Panc1 (cell line): ENCODE measurements around the gene CEP63. TPM values are rescaled to one million over a fixed set of nuclear protein-coding genes. Genes with fewer than 3 reads are reported as not detected.

Source experiments
- ATAC-seq: fragments of 200-7000 bp; cut with Tn5 transposase; 2 replicates; pipeline ENCODE4 v1.9.1; 2020; ENCODE audit warnings: mild to moderate bottlenecking, moderate library complexity
- BruUV-seq: library from RNA; stranded (reverse); fragments of 400-500 nt; replicated peaks from 2 replicates; lab custom pipeline; 2021; lab: Mats Ljungman, UMichigan
- CTCF ChIA-PET: fragments of 300-600 bp; sonication (Branson Sonifier 250); formaldehyde crosslinking; loops from one replicate; lab custom pipeline; 2022; ENCODE audit warnings: antibody characterized with exemption; lab: Charles Lee
- POLR2A ChIA-PET: fragments of 300-600 bp; sonication (Branson Sonifier 250); formaldehyde crosslinking; loops from one replicate; lab custom pipeline; 2022; ENCODE audit warnings: antibody characterized with exemption; lab: Charles Lee
- DNase-seq: peaks from one replicate; pipeline ENCODE4 v3.0.0-alpha.2; 2010; ENCODE audit warnings: low read depth, low spot score
- H3K27ac ChIP-seq: 2 replicates; pipeline ENCODE4 v1.5.1; 2011; ENCODE audit warnings: mild to moderate bottlenecking, low read length, inconsistent platforms
- H3K27me3 ChIP-seq: fragments of 200-500 bp; sonication (Bioruptor generic); 2 replicates; pipeline ENCODE4 v1.6.0; 2014; ENCODE audit warnings: low read length, inconsistent platforms; ENCODE audit not compliant: control insufficient read depth, insufficient read depth
- H3K36me3 ChIP-seq: fragments of 200-500 bp; sonication (Bioruptor generic); 2 replicates; pipeline ENCODE4 v1.5.1; 2014; ENCODE audit warnings: inconsistent platforms, mild to moderate bottlenecking, low read length, moderate library complexity; ENCODE audit not compliant: control insufficient read depth, insufficient read depth
- H3K4me1 ChIP-seq: 2 replicates; pipeline ENCODE4 v1.5.1; 2011; ENCODE audit warnings: inconsistent platforms, mild to moderate bottlenecking, low read length, moderate library complexity; ENCODE audit not compliant: control insufficient read depth, insufficient read depth
- H3K4me3 ChIP-seq, 2 experiments: 2 replicates each; pipeline ENCODE4 v1.5.1; 2011 to 2012; ENCODE audit warnings: low read depth in 2 of 2, low read length in 2 of 2, mild to moderate bottlenecking in 2 of 2, inconsistent platforms in 1 of 2, moderate library complexity in 1 of 2
- H3K9me3 ChIP-seq: fragments of 200-500 bp; sonication (Bioruptor generic); 2 replicates; pipeline ENCODE4 v1.5.1; 2014; ENCODE audit warnings: low read depth, mild to moderate bottlenecking, inconsistent platforms, low read length, moderate library complexity; ENCODE audit not compliant: control insufficient read depth, insufficient read depth
- POLR2AphosphoS5 ChIP-seq: IDR thresholded peaks from 2 replicates; pipeline ENCODE4 v1.6.1; 2012; ENCODE audit warnings: mild to moderate bottlenecking, low read depth, low read length, moderate library complexity
- SIN3A ChIP-seq: IDR thresholded peaks from 2 replicates; pipeline ENCODE4 v1.6.1; 2012; ENCODE audit warnings: low read depth, mild to moderate bottlenecking, low read length, moderate library complexity, borderline replicate concordance; ENCODE audit not compliant: insufficient read depth
- TCF7L2 ChIP-seq: IDR thresholded peaks from 2 replicates; pipeline ENCODE4 v1.6.1; 2011; ENCODE audit warnings: mild to moderate bottlenecking, low read depth, low read length, inconsistent platforms
- in situ Hi-C: cut with HindIII; loops from 2 replicates; pipeline ENCODE4 v1.10.0; 2016; ENCODE audit warnings: low sequenced_read_pairs, low pct_unique_long_range_greater_than_20kb
- intact Hi-C: fragments of 100-400 bp; cut with micrococcal nuclease; formaldehyde crosslinking; loops from one replicate; pipeline ENCODE4 v1.10.0; 2022; ENCODE audit not compliant: unreplicated experiment
- total RNA-seq: library from RNA; stranded (reverse); gene quantifications from one replicate; pipeline ENCODE4 v1.2.1, GENCODE V29; 2021; ENCODE audit not compliant: unreplicated experiment
- TF ChIP-seq, protein P1 (sequence below), 2 experiments: IDR thresholded peaks; 2 replicates each; pipeline ENCODE4 v1.6.1; 2011 to 2012; ENCODE audit warnings: low read depth in 2 of 2, control low read depth in 1 of 2, low read length in 1 of 2, mild to moderate bottlenecking in 1 of 2, moderate library complexity in 1 of 2; ENCODE audit not compliant: insufficient read depth in 1 of 2
- TF ChIP-seq, protein P2 (sequence below): fragments of 450-650 bp; IDR thresholded peaks from 2 replicates; pipeline ENCODE4 v1.5.1; 2017; ENCODE audit warnings: mild to moderate bottlenecking

Gene CEP63
- total RNA-seq, 1 experiment from 2014 or later = 30.5 TPM

DNA sequence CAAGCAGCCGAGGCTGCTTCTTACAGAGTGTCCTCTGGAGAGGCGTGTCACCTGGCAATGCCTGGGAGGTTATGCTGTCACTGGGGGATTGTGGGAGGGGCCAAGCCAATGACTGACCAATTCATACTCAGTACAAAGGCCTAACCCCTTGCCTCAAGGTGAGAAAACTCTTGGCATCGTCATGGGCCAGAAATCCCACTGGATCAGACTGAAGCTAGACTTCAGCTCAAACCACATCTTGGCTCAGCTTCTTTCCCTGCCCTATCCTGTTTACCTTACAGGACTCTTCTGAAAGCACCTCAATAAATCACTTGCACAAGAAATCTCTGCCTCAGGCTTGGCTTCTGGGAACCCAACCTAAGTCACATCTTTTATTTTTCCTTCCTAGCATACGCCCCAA lies 9.6 kb upstream of the CEP63 start:
- intact Hi-C loops (loop anchor here (5.0 kb wide), 1 partner anchor 264 kb away; no protein-coding TSS in a partner anchor), in situ Hi-C loops (no loop called here)
- no peaks in the 10 kb centered on the region for H3K9me3 ChIP-seq
- no peaks in the 10 kb centered on the region for H3K27me3 ChIP-seq
- BruUV-seq = no TSS peak
- no peak overlapping the region for H3K4me3 ChIP-seq
- no peak overlapping the region for H3K27ac ChIP-seq
- POLR2A ChIA-PET = interaction anchor here (0.6 kb wide), 1 partner anchor 101 kb away, joined by 3 read pairs; no protein-coding TSS in a partner anchor
- peaks cover 3% of the 10 kb centered on the region for H3K4me1 ChIP-seq
- CTCF ChIA-PET = interaction anchor here (0.6 kb wide), 1 partner anchor 13 kb away, joined by 7 read pairs; no protein-coding TSS in a partner anchor
- ATAC-seq = no peak
- peaks cover 29% of the 10 kb centered on the region for H3K36me3 ChIP-seq
- TF ChIP-seq POLR2AphosphoS5 (no peak), TCF7L2 (no peak), SIN3A (no peak)
- TF ChIP-seq, protein P1, sequence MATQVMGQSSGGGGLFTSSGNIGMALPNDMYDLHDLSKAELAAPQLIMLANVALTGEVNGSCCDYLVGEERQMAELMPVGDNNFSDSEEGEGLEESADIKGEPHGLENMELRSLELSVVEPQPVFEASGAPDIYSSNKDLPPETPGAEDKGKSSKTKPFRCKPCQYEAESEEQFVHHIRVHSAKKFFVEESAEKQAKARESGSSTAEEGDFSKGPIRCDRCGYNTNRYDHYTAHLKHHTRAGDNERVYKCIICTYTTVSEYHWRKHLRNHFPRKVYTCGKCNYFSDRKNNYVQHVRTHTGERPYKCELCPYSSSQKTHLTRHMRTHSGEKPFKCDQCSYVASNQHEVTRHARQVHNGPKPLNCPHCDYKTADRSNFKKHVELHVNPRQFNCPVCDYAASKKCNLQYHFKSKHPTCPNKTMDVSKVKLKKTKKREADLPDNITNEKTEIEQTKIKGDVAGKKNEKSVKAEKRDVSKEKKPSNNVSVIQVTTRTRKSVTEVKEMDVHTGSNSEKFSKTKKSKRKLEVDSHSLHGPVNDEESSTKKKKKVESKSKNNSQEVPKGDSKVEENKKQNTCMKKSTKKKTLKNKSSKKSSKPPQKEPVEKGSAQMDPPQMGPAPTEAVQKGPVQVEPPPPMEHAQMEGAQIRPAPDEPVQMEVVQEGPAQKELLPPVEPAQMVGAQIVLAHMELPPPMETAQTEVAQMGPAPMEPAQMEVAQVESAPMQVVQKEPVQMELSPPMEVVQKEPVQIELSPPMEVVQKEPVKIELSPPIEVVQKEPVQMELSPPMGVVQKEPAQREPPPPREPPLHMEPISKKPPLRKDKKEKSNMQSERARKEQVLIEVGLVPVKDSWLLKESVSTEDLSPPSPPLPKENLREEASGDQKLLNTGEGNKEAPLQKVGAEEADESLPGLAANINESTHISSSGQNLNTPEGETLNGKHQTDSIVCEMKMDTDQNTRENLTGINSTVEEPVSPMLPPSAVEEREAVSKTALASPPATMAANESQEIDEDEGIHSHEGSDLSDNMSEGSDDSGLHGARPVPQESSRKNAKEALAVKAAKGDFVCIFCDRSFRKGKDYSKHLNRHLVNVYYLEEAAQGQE (IDR thresholded peaks at IDR 0.05; ENCODE audit: insufficient read depth in 1 of 2, low read depth in 2 of 2, low read length in 1 of 2) = no peak
- TF ChIP-seq, protein P2, sequence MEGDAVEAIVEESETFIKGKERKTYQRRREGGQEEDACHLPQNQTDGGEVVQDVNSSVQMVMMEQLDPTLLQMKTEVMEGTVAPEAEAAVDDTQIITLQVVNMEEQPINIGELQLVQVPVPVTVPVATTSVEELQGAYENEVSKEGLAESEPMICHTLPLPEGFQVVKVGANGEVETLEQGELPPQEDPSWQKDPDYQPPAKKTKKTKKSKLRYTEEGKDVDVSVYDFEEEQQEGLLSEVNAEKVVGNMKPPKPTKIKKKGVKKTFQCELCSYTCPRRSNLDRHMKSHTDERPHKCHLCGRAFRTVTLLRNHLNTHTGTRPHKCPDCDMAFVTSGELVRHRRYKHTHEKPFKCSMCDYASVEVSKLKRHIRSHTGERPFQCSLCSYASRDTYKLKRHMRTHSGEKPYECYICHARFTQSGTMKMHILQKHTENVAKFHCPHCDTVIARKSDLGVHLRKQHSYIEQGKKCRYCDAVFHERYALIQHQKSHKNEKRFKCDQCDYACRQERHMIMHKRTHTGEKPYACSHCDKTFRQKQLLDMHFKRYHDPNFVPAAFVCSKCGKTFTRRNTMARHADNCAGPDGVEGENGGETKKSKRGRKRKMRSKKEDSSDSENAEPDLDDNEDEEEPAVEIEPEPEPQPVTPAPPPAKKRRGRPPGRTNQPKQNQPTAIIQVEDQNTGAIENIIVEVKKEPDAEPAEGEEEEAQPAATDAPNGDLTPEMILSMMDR = no peak
- no peak for DNase-seq

DNA sequence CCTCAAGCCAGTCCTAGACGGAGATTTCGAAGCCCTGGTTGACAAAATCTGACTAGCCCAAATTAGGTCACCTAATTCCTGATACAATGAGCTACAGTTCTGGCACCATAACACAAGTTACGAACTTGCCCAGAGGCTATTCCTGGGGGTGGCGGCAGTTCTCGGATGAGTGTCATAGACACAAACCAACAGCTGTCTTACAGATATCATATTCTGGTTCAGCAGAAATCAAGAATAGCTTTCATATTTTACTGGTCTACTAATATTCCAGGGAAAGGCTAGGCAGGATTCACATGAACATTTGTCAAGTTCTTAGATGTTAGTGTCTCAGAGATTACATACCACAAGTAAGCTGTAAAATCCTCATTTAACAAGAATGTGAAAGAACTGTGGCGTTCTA lies 8.9 kb upstream of the CEP63 start:
- Histone ChIP-seq H3K27ac (no peak overlapping the region), H3K4me1 (peaks cover 3% of the 10 kb centered on the region), H3K36me3 (peaks cover 36% of the 10 kb centered on the region), H3K9me3 (no peaks in the 10 kb centered on the region), H3K27me3 (no peaks in the 10 kb centered on the region), H3K4me3 (no peak overlapping the region)
- no peak for DNase-seq
- BruUV-seq = no TSS peak
- intact Hi-C loops (loop anchor here (5.0 kb wide), 1 partner anchor 265 kb away; no protein-coding TSS in a partner anchor), in situ Hi-C loops (no loop called here)
- ChIA-PET POLR2A (no interaction called here), CTCF (interaction anchor here (0.6 kb wide), 1 partner anchor 12 kb away, joined by 7 read pairs; no protein-coding TSS in a partner anchor)
- TF ChIP-seq POLR2AphosphoS5 (no peak), SIN3A (no peak), TCF7L2 (no peak)
- TF ChIP-seq, protein P2 = no peak
- TF ChIP-seq, protein P1 (IDR thresholded peaks at IDR 0.05; ENCODE audit: insufficient read depth in 1 of 2, low read depth in 2 of 2, low read length in 1 of 2) = no peak
- no peak for ATAC-seq
